ENCODE results near the gene PIK3AP1.
"Not testable (repeated sequence)": the region's sequence is repeated elsewhere in the genome, so short reads cannot be mapped to it uniquely, and the experiment has no call there.

PIK3AP1 gene

DNA sequence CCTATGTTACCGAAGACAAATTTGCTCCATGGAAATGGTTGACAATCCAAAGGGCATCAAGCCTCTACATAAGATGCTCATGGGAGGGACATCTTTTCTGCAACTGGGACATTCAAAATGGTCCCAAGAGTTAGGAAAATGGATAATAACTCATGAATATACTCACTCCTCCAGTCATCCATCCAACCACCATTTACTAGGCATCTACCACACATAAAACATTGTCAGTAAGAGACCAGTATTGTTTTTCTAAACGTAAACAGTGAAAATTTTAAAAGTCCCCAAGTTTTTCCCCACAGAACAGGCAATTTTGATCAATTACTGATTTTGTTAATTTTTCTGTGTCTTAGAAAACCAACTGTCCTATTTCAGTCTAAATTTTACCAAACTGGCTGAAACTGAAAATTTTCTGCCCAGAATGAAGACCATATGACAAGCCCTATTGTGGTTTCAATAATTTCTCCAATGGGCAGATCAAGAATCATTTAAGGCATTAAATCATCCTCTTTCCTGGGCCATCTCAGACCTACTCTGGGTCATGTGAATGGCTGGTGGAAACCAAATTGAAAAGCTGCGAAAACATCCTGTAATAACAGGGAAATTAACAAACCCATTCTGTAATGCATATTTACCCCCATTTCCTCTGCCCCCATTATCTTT, 24.2 kb downstream of the PIK3AP1 start:
- DNase-seq: no peak

GRCh38 chr10:96695366-96695765, 24.9 kb downstream of the PIK3AP1 start:
- peak; percentile 63 for DNase-seq

DNA sequence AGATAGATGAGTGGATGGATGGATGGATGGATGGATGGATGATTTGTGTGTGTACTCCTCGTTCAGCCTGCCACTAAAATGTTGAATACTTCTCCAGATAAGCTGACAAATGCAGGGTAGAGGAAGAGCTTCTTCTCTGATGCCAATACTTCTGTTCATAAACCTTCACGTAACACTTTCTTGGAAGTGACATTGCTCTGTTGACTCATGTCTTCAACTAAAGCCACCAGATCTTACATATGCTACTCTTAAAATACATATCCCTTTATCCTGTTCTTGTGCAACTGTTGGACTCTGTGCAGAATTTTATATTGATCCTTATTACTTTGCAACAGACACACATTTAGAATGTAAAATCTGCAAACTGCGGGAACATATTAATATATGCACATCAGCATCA, 26.9 kb downstream of the PIK3AP1 start:
- DNase-seq: no peak

DNA sequence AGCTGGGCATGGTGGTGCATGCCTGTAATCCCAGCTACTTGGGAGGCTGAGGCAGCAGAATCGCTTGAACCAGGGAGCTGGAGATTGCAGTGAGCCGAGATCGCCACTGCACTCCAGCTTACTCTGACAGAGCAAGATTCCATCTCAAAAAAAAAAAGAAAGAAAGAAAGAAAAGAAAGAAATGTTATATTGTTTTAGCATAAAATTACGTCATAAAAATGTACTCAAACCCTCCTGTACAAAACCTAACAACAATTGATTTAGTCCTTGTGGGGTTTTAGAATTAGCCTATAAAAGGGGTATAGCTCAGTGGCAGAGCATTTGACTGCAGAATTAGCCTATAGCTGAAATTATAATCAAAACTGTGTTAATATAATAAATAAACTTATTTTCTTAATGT, 27.9 kb downstream of the PIK3AP1 start:
- DNase-seq: no peak

DNA sequence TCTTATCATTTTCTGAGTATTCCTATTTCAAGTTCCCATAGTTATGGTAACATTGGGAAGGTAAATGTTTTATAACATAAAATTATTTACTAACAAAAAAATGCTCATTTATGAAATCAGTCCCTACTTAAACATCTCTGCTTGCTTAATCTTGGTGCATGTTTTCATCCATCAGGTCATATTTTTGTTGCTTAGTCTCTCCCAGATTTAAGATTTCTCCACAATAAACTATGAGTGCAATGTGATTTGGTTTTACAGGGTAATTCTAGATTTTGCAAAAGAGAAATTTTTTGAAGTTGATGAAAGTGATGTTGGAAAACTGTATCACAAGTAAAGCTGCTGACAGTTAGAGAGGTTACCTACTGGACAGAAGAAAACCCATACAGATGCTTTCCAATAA, 28.6 kb downstream of the PIK3AP1 start:
- DNase-seq: no peak

GRCh38 chr10:96690755-96691730, 29.3 kb downstream of the PIK3AP1 start:
- DNase-seq: peak; percentile 44

- no peak for DNase-seq
Measured at GRCh38 chr10:96688789-96689188, 31.5 kb downstream of the PIK3AP1 start.

- no peak for DNase-seq
Measured at GRCh38 chr10:96687317-96688012, 32.8 kb downstream of the PIK3AP1 start.

GRCh38 chr10:96686514-96686913, 33.8 kb downstream of the PIK3AP1 start:
- DNase-seq: no peak

GRCh38 chr10:96685306-96685705, 35.0 kb downstream of the PIK3AP1 start:
- no peak for DNase-seq

- DNase-seq: no peak
Measured at GRCh38 chr10:96684826-96685225, 35.5 kb downstream of the PIK3AP1 start.

GRCh38 chr10:96683710-96684109, 36.6 kb downstream of the PIK3AP1 start:
- no peak for DNase-seq

GRCh38 chr10:96683065-96683464, 37.2 kb downstream of the PIK3AP1 start:
- DNase-seq: no peak

DNA sequence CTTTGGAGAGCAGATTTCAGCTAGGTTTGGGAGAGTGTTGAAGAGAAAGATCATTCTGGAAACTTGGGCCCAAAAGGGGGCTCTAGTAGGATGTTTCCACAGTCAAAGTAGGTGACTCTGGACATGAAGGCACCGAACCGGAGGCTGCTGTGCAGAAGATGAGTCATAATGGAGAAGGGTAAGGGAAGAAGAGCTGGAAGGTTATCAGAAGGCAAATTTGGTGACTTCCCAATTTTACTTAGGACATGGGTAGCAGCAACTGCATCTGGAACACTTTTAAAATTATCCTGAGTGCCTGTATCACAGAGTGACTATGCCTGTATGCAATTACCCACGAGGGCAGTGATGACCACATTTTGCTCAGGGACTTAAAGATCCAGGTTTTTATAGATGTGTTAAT, 38.8 kb downstream of the PIK3AP1 start:
- peak; percentile 56 for DNase-seq

DNA sequence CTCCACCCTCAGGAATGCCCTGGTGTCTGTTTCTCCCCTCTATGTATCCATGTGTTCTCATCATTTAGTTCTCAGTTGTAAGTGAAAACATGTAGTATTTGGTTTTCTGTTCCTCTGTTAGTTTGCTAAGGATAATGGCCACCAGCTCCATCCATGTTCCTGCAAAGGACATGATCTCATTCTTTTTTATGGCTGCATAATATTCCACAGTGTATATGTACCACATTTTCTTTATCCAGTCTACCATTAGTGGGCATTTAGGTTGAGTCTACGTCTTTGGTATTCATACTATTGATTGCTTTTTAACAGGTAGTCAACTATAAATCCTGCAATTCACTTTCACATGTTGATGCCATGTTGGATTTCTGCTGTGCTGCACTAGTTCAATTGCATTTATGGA, 39.9 kb downstream of the PIK3AP1 start:
- DNase-seq: not testable (repeated sequence)

DNA sequence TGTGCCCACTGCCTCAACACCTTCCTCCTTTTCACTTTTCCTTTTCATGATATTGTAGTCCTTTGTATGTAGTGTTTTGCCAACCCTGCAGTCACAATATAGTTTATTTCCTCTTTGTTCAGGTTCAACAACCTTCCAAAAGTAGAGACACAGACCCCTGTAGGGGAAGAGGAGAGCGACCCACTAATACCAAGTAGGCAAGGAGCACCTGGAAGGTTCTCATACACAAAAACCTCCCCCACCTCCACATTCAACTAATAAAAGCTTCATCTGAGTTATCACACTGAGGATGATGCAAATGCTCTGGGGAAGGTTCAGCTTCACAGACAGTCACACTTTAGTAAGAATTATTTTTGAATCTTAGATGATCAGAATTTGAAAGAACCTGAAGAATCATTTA, 41.6 kb downstream of the PIK3AP1 start:
- DNase-seq: no peak

- DNase-seq: no peak
Measured at GRCh38 chr10:96676272-96677112, 43.8 kb downstream of the PIK3AP1 start.

DNA sequence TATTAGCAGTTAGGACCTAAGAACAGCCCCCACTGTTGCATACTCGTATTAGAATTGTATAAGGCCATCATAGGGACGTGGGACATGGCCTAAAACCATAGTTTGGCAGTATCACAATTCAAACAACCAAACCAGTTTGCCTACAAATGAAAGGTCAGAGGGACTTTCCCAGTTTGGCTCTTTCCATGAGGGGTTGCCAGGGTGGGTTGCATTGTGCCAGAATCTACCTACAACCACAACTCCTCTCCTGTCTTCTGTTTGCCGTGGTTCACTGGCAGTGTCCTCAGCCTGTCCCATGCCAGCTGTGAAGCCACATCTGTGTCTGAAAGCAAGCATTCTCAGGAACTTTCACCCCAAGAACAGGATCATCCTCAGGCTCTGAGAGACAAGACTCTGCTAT, 44.5 kb downstream of the PIK3AP1 start:
- DNase-seq: no peak

DNA sequence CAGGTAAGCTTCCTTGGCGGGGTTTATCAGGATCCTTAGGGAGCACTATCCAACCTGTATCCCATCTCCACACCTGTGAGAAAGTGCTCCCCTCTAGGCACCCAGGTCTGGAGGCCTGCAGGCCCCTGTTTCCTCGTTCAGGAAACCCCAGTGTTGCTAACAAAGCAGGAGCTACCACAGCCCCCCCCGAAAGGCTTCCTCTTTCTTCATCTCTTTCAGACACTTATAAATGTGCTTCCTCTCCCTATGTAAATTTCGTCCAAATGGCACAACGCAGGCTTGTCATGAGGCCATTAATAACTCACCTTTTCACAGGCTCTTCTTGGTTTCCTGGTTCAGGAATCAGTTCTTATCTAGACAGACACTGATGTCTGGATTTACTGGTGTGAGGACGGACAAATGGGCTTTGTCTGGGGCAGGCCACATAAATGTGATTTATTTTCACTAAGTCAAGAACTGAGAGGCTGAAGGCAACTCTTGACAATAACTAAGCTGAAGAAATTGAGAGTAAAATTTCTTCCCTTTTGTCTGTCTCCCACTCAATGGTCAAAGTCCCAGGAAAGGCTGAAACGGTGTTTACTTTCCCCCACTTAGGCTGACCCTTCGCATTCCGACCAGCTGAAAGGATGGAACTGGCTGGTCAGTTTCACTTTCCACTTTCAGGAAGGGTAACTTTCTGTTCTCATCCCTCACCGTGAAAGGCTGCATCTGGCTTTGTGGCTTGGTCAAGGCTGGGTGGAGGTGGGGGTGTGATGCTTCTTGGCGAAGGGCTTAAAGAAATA, 46.8 kb downstream of the PIK3AP1 start:
- peak; percentile 91 for DNase-seq

DNA sequence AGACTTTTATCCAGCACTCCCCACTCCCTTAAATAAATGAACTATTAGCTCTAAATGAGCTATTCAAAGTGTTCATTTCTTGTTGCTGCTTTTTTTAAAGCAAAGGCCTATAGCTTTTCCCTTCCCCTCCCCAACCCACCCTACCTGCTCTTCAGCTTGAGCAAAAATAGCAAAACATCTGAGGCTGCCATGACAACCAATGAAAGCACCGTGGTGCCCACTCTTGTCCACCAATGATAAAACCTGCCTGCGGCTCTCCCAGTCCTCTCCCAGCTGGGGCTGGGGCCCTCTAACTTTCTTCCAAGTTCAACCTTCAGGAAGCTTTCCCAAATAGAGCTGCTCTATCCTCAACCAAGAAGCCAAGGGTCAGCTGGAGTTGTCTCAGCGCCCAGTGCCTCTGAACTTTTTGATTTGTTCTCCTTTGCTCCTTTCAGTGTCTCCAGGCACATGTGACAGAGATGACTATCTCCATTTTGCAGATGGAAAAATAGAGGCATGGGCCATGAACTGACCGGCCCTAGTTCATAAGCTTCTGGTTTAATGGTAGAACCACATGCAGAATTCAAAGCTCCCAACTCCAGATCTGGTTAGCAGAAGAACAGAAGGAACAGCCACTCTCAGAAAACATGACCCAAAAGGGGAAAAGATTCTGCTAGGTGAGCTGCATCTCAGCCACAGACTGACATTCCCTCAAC, 47.7 kb downstream of the PIK3AP1 start:
- no peak for DNase-seq

Measured in suppressor macrophage treated with lipopolysaccharide for 4 hours (primary cell).